Type B pancreatic cell (in vitro differentiated cells): Measurements from ENCODE around the gene SLC4A3. TPM values are rescaled to one million over a fixed set of nuclear protein-coding genes. Genes with fewer than 3 reads are reported as not detected.
A peak's percentile ranks its signal among the peaks of the same experiment; 100 is the strongest.

Experiments used
- DNase-seq: peaks from one replicate; pipeline ENCODE4 v3.0.0; 2021; ENCODE audit warnings: mixed read lengths; ENCODE audit not compliant: unreplicated experiment; ENCODE audit errors: extremely low spot score
- H3K27ac Mint-ChIP-seq: 2 replicates; pipeline ENCODE4 v1.8.0; 2021; ENCODE audit warnings: mild to moderate bottlenecking, mixed read lengths
- H3K27me3 Mint-ChIP-seq: 2 replicates; pipeline ENCODE4 v1.8.0; 2021; ENCODE audit warnings: mixed read lengths
- H3K36me3 Mint-ChIP-seq: 2 replicates; pipeline ENCODE4 v1.8.0; 2021; ENCODE audit warnings: mixed read lengths
- H3K4me1 Mint-ChIP-seq: one replicate; pipeline ENCODE4 v1.8.0; 2021; ENCODE audit warnings: mixed read lengths; ENCODE audit not compliant: unreplicated experiment
- H3K4me3 Mint-ChIP-seq: 2 replicates; pipeline ENCODE4 v1.8.0; 2021; ENCODE audit warnings: mild to moderate bottlenecking, mixed read lengths
- H3K9me3 Mint-ChIP-seq: 2 replicates; pipeline ENCODE4 v1.8.0; 2021; ENCODE audit warnings: mixed read lengths
- CTCF ChIP-seq: fragments of 200-600 bp; sonication (generic); conservative IDR thresholded peaks from 2 replicates; pipeline ENCODE4 v1.5.0; 2021; ENCODE audit warnings: antibody characterized with exemption, mild to moderate bottlenecking
- total RNA-seq: library from RNA; stranded (reverse); gene quantifications from 2 replicates; pipeline ENCODE4 v1.2.1, GENCODE V29; 2021; ENCODE audit warnings: low replicate concordance

SLC4A3 gene
- total RNA-seq, 1 donor from 2014 or later = 15.8 TPM

GRCh38 chr2:219631406-219631891 lies 4.0 kb downstream of the SLC4A3 start:
- peaks cover 4% of the 10 kb centered on the region for H3K36me3 Mint-ChIP-seq
- no peak overlapping the region for H3K27ac Mint-ChIP-seq
- no peak overlapping the region for H3K4me3 Mint-ChIP-seq
- H3K9me3 Mint-ChIP-seq = no peaks in the 10 kb centered on the region
- H3K27me3 Mint-ChIP-seq = peaks cover 3% of the 10 kb centered on the region
- no peak for TF ChIP-seq CTCF
- no peak for DNase-seq
- peaks cover 6% of the 10 kb centered on the region for H3K4me1 Mint-ChIP-seq

- DNase-seq = peak; percentile 70
These were observed 4.7 kb downstream of the SLC4A3 start for GRCh38 chr2:219631904-219632759.

GRCh38 chr2:219632760-219633105 lies 5.3 kb downstream of the SLC4A3 start:
- Mint-ChIP-seq H3K4me1 (no peaks in the 10 kb centered on the region), H3K9me3 (no peaks in the 10 kb centered on the region), H3K27ac (no peak overlapping the region), H3K4me3 (no peak overlapping the region), H3K36me3 (peaks cover 10% of the 10 kb centered on the region), H3K27me3 (no peaks in the 10 kb centered on the region)
- TF ChIP-seq CTCF = no peak
- peak; percentile 63 for DNase-seq

More at GRCh38 chr2:219631904-219632759, 4.7 kb downstream of the SLC4A3 start:
- H3K9me3 Mint-ChIP-seq = no peaks in the 10 kb centered on the region
- H3K4me1 Mint-ChIP-seq = no peaks in the 10 kb centered on the region
- no peak for TF ChIP-seq CTCF
- H3K4me3 Mint-ChIP-seq = no peak overlapping the region
- H3K36me3 Mint-ChIP-seq = peaks cover 8% of the 10 kb centered on the region
- no peaks in the 10 kb centered on the region for H3K27me3 Mint-ChIP-seq
- H3K27ac Mint-ChIP-seq = no peak overlapping the region

DNA sequence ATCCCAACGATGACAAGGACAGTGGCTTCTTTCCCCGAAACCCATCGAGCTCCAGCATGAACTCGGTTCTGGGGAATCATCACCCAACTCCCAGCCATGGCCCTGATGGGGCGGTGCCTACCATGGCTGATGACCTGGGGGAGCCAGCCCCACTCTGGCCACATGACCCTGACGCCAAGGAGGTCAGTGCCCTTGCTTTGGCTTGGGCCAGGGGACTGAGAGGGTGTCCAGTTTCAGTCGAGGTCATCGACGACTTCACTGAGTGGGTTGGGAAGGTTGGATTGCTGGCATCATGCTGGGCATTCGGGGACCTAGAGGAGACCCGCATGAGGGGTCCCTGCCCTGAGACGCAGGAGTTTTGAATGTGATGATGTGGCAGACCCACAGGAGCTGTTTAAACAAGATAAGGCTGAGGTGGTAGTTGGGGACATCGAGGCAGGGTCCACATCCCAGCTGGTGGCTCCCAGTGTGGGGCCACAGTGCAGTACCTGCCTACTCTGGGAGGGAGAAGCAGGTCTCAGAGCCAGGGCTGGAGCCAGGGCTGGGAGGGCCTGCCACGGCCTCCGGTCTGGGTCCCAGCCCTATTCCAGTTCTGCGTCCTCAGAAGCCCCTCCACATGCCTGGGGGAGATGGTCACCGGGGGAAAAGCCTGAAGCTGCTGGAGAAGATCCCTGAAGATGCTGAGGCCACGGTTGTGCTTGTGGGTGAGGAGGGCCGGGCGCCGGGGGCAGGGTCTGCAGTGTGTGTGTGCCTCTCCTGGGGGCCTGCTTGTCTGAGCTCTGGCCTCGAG lies 6.0 kb downstream of the SLC4A3 start:
- Mint-ChIP-seq H3K9me3 (no peaks in the 10 kb centered on the region), H3K36me3 (peaks cover 10% of the 10 kb centered on the region), H3K27me3 (no peaks in the 10 kb centered on the region), H3K4me3 (no peak overlapping the region), H3K27ac (no peak overlapping the region), H3K4me1 (no peaks in the 10 kb centered on the region)
- peak; percentile 65 for DNase-seq
- no peak for TF ChIP-seq CTCF

GRCh38 chr2:219634171-219634940 lies 6.9 kb downstream of the SLC4A3 start:
- DNase-seq = peak; percentile 56
- Mint-ChIP-seq H3K9me3 (no peaks in the 10 kb centered on the region), H3K4me1 (no peaks in the 10 kb centered on the region), H3K4me3 (no peak overlapping the region), H3K27ac (no peak overlapping the region), H3K36me3 (peaks cover 10% of the 10 kb centered on the region), H3K27me3 (no peaks in the 10 kb centered on the region)
- no peak for TF ChIP-seq CTCF
